SK-N-SH (cell line): ENCODE measurements around the gene ADAMTS5.

Experiments used
- CTCF ChIP-seq: fragments of 200-600 bp; sonication (generic); IDR thresholded peaks from 2 replicates; pipeline ENCODE4 v1.6.1; 2017; ENCODE audit warnings: antibody characterized with exemption, mild to moderate bottlenecking, moderate library complexity
- EP300 ChIP-seq, 2 experiments: IDR thresholded peaks; 2 replicates each; pipeline versions ENCODE4 v1.4.0 to v1.6.1; 2012; ENCODE audit warnings: borderline replicate concordance in 1 of 2, low read depth in 1 of 2, low read length in 1 of 2
- FOXJ3 ChIP-seq: sonication (generic); formaldehyde crosslinking; IDR thresholded peaks from 2 replicates; pipeline ENCODE4 v1.5.1; 2020; ENCODE audit warnings: mild to moderate bottlenecking, missing genetic modification reagents
- GABPA ChIP-seq: IDR thresholded peaks from 2 replicates; pipeline ENCODE4 v1.4.0; 2012; ENCODE audit warnings: low read depth, mild to moderate bottlenecking
- GATA2 ChIP-seq: sonication (generic); formaldehyde crosslinking; IDR thresholded peaks from 2 replicates; pipeline ENCODE4 v1.5.0; 2020; ENCODE audit warnings: mild to moderate bottlenecking, missing genetic modification reagents
- JUND ChIP-seq: IDR thresholded peaks from 2 replicates; pipeline ENCODE4 v1.4.0; 2012
- NRF1 ChIP-seq: IDR thresholded peaks from 2 replicates; pipeline ENCODE4 v1.6.1; 2012; ENCODE audit warnings: low read depth, mild to moderate bottlenecking, low read length
- RCOR1 ChIP-seq: fragments of 150-350 bp; IDR thresholded peaks from 2 replicates; pipeline ENCODE4 v1.6.1; 2017; ENCODE audit warnings: antibody characterized with exemption, low read length
- REST ChIP-seq: IDR thresholded peaks from 2 replicates; pipeline ENCODE4 v1.6.1; 2012; ENCODE audit warnings: mild to moderate bottlenecking, low read depth, low read length, moderate library complexity
- RFX5 ChIP-seq: IDR thresholded peaks from 2 replicates; pipeline ENCODE4 v1.6.1; 2012; ENCODE audit warnings: mild to moderate bottlenecking, improper control_type of control experiment, low read length
- TCF12 ChIP-seq: IDR thresholded peaks from 2 replicates; pipeline ENCODE4 v1.4.0; 2012
- USF1 ChIP-seq: IDR thresholded peaks from 2 replicates; pipeline ENCODE4 v1.4.0; 2012; ENCODE audit warnings: low read depth, borderline replicate concordance
- YY1 ChIP-seq: IDR thresholded peaks from 2 replicates; pipeline ENCODE4 v1.4.0; 2012; ENCODE audit warnings: low read depth, mild to moderate bottlenecking
- ZBTB33 ChIP-seq: IDR thresholded peaks from 2 replicates; pipeline ENCODE4 v1.4.0; 2012; ENCODE audit warnings: low read depth, borderline replicate concordance

GRCh38 chr21:26934383-26934782, 32.5 kb downstream of the ADAMTS5 start:
- TF ChIP-seq NRF1 = no peak
- no peak for TF ChIP-seq EP300 (IDR thresholded peaks at IDR 0.05; ENCODE audit: borderline replicate concordance in 1 of 2, low read depth in 1 of 2, low read length in 1 of 2)
- TF ChIP-seq CTCF = no peak
- no peak for TF ChIP-seq TCF12
- no peak for TF ChIP-seq RFX5
- no peak for TF ChIP-seq RCOR1
- TF ChIP-seq GATA2 (CRISPR knock-in tag) = no peak
- TF ChIP-seq JUND = no peak
- TF ChIP-seq REST = no peak
- TF ChIP-seq ZBTB33 = no peak
- no peak for TF ChIP-seq GABPA
- TF ChIP-seq YY1 = no peak
- TF ChIP-seq FOXJ3 (CRISPR knock-in tag) = no peak
- no peak for TF ChIP-seq USF1
